GM20431 (cell line): ENCODE data around the gene VPS54.
"Not testable (repeated sequence)": the region's sequence is repeated elsewhere in the genome, so short reads cannot be mapped to it uniquely, and the experiment has no call there.

Source experiments
- in situ Hi-C: fragments of 300-500 bp; cut with MseI, MboI; formaldehyde crosslinking; loops from one replicate; pipeline ENCODE4 v1.15.0; 2020; ENCODE audit warnings: low sequenced_read_pairs; ENCODE audit not compliant: unreplicated experiment

VPS54 gene

DNA sequence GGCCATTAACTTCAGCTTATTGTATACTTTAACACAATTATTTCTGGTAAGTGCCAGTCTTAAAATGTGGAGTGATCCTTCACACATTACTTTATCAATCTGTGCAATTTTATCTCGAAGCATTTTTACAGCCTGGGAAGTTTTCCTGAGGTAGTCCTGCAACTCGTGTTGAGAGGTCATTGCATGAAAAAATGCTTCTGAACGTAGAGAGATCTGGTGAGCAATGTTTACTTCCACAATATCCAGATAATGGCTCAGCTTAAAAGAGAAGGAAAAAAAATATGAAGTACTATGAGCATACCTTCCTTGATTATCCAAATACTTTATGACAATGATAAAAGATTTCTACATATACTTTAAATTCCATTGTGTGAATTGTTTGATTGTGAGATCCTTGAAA lies 57.0 kb downstream of the VPS54 start:
- in situ Hi-C loops = no loop called here

DNA sequence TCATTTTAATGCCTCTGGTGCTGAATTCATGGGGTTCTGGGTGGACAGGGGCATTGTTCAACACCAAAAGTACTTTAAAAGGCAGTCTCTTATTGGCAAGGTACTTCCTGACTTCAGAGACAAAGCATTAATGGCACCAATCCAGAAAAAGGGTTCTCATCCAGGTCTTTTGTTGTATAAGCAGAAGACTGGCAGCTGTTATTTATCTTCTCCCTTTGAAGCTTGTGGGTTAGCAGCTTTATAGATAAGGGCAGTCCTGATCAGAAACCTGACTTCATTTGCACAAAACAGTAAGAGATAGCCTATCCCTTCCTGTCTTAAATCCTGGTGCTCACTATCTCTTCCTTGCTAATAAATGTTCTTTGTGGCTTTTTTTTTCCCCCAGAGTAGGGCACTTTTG lies 68.8 kb downstream of the VPS54 start:
- in situ Hi-C loops = no loop called here

GRCh38 chr2:63942788-63943187 lies 76.4 kb downstream of the VPS54 start:
- in situ Hi-C loops = no loop called here

- in situ Hi-C loops = not testable (repeated sequence)
Observed at GRCh38 chr2:63932104-63932503, 87.1 kb downstream of the VPS54 start.

DNA sequence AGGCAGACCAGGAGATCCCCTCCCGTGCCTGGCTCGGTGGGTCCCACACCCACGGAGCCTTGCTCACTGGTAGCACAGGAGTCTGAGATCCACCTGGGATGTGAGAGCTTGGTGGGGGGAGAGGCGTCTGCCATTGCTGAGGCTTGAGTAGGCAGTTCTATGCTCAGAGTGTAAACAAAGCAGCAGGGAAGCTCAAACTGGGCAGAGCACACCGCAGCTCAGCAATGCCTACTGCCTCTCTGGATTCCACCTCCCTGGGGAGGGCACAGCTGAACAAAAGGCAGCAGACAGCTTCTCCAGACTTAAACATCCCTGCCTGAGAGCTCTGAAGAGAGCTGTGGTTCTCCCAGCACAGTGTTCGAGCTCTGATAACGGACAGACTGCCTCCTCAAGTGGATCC lies 92.4 kb downstream of the VPS54 start:
- in situ Hi-C loops = no loop called here

DNA sequence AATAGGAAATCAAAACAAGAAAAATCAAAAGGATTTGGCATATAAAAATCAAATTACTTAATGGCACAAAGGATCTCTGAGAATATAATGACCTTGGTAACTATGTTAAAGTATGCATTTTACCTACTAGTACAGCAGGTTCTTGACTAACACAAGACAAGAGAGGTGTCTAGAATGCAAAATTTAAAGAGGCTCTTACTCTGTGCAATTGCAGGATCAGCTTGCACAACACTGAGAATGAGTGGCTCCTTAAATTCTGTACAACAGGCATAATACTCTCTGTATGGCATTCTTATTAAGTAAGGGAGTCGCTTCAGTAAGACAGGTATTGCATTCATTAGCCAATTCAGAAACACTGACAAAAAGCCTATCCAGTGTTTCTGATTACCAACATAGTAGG lies 104.9 kb downstream of the VPS54 start:
- in situ Hi-C loops = no loop called here

GRCh38 chr2:63903003-63903402 lies 116.2 kb downstream of the VPS54 start:
- in situ Hi-C loops = no loop called here

GRCh38 chr2:63902149-63902548 lies 117.1 kb downstream of the VPS54 start:
- in situ Hi-C loops = no loop called here

DNA sequence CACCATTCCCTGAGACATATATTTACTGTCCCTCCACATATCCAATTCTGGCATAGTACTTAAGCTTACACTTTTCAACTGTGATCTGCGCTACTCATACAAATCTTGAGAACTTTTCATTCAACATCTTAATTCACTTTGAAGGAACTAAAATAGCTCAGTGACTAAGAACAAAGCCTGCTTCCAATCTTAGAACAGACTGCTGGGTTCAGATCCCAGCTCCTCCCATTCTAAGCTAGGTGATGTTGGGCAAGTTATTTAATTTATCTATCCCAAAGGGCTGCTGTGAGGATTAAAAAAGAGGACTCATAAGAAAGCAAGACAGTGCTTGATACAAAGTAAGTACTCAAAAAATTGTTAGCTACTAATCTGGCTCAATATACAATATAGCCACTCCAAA lies 119.6 kb downstream of the VPS54 start:
- in situ Hi-C loops = no loop called here

DNA sequence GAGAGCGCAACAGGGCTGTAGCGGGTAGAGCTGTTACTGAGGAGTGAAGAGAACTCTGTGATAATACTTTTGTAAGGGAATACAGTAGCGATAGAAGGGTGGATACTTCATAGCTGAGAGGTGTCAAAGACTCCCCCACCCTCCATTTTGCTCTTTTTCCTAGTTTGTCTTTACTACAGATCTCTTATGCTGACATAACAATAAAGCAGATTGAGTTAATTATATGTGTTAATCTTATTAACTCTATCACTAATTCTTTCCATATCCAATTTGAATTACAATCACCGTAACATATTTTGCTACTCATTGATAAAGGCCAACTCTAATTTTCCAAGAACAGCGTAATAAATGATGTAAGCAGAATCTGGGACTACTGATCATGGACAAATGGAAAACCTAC lies 120.4 kb downstream of the VPS54 start:
- in situ Hi-C loops = no loop called here

DNA sequence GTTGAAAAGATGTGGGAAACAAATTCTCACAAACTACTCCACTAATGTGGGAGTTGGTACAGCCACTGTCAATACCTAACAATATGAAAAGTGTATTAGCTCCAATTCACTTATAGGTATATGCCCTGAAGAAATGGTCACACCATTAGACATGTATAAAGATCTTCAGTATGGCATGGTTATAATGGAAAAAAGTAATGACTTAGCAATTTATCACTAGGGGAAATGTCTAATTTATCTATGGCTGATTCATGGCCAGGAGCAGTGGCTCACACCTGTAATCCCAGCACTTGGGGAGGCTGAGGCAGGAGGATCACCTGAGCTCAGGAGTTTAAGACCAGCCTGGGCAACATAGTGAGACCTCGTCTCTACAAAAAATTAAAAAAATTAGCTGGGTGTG lies 125.1 kb downstream of the VPS54 start:
- in situ Hi-C loops = no loop called here

GRCh38 chr2:63893163-63893562 lies 126.1 kb downstream of the VPS54 start:
- in situ Hi-C loops = no loop called here

GRCh38 chr2:63891488-63892030 lies 127.7 kb downstream of the VPS54 start:
- in situ Hi-C loops = no loop called here

DNA sequence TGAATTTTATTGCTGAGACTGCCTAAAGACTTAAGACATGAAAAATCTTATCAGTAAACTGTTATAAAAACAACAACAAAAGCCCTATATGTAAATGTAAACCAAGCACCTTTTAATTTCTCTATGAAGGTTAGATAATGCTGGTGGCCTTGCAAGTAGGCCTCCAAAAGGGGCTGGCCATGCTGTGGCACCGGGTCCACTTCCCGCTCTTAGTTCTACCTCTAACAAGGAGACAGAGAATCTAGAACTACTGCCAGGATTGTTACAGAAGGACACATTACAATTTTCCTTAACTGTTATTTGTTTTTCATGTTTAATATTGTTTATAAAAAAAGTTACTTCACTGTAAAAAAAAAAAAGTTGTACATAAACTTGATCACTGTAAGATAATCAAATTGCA lies 128.6 kb downstream of the VPS54 start:
- in situ Hi-C loops = no loop called here

DNA sequence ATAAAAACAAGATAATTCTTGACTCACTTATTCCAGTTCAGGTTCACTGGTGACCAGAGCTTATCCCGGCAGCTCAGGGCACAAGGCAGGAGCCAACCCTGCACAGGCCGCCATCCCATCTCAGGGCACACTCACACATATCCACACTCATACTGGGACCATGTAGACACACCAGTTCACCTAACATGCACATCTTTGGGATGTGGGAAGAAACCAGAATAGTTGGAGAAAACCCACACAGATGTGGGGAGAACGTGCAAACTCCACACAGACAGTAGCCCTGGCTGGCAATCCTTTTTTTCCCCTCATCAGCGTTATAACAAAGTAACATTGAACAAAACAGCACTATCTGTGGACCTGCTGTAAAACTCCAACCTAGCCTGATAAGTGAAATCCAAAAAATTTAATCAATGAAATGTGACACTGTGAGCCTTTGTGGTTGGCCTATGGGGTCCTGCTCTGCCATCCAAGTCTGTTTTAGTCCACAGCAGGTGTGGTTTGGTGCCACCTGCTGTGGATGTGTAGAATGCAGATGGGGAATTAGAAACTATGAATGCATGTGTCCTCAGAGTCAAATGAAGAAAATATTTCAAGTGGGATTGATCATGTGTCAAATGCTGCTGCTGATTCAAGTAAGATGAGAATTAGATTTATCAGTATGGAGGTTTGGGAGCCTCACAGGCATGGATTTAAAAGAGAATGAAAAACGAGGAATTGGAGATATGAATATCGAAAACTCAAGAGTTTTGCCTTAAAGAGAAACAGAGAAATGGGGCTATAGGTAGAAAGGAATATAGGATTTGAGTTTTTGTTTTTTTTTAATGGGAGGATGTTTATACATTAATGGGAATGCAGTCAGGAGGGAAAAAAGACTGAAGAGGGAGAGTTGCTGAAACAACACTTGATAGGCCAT lies 130.5 kb downstream of the VPS54 start:
- in situ Hi-C loops = no loop called here

- in situ Hi-C loops = no loop called here
Observed at GRCh38 chr2:63888053-63888452, 131.2 kb downstream of the VPS54 start.

DNA sequence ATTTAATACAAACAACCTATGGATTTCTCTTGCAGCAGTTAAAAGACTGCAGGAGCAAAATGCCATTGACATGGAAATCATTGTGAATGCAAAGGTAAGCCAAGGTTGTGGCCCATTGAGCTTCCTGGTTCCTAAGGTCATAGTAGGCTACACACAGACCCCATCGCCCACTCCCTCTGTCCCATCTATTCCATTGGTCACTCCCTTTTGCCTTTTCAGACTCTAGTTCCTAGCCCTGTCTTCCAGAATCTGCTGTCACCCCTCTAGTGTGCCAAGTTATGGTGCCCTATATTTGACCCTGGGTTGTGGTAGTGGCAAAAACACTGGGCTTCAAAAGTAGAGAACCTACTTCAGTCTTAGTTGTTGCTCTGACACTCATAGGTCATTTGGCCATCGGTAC lies 132.8 kb downstream of the VPS54 start:
- in situ Hi-C loops = no loop called here

GRCh38 chr2:63882395-63883105 lies 136.7 kb downstream of the VPS54 start:
- in situ Hi-C loops = no loop called here

- in situ Hi-C loops = no loop called here
Observed at GRCh38 chr2:63881205-63881604, 138.0 kb downstream of the VPS54 start.

- in situ Hi-C loops = no loop called here
Observed at GRCh38 chr2:63880625-63881024, 138.6 kb downstream of the VPS54 start.

- in situ Hi-C loops = no loop called here
Observed at GRCh38 chr2:63879876-63880433, 139.3 kb downstream of the VPS54 start.
